GM12878 (cell line): ENCODE measurements around the gene LRRC47. TPM values are rescaled to one million over a fixed set of nuclear protein-coding genes. Genes with fewer than 3 reads are reported as not detected.

Experiments
- BCL11A ChIP-seq: IDR thresholded peaks from 2 replicates; pipeline ENCODE4 v1.6.1; 2011; ENCODE audit warnings: low read depth, low read length
- CHD2 ChIP-seq: IDR thresholded peaks from 2 replicates; pipeline ENCODE4 v1.6.1; 2011; ENCODE audit warnings: low read depth, low read length, improper control_type of control experiment, borderline replicate concordance
- GATAD2B ChIP-seq: fragments of 450-650 bp; conservative IDR thresholded peaks from 2 replicates; pipeline ENCODE4 v1.6.1; 2017; ENCODE audit warnings: low read depth, mild to moderate bottlenecking, moderate library complexity
- IKZF2 ChIP-seq, 2 experiments: fragments of 450-650 bp; IDR thresholded peaks; 2 replicates each; pipeline ENCODE4 v1.6.1; 2017; ENCODE audit warnings: mild to moderate bottlenecking in 2 of 2, moderate library complexity in 2 of 2
- JUND ChIP-seq: IDR thresholded peaks from 2 replicates; pipeline ENCODE4 v1.6.1; 2012; ENCODE audit warnings: low read depth, mild to moderate bottlenecking, low read length, improper control_type of control experiment, moderate library complexity
- MEF2A ChIP-seq: IDR thresholded peaks from 2 replicates; pipeline ENCODE4 v1.6.1; 2011; ENCODE audit warnings: low read depth, mild to moderate bottlenecking, low read length, moderate library complexity; ENCODE audit not compliant: insufficient read depth
- MLLT1 ChIP-seq: fragments of 450-650 bp; IDR thresholded peaks from 2 replicates; pipeline ENCODE4 v1.6.1; 2016; ENCODE audit warnings: mild to moderate bottlenecking
- NBN ChIP-seq: fragments of 450-650 bp; IDR thresholded peaks from 2 replicates; pipeline ENCODE4 v1.6.1; 2016
- RELB ChIP-seq: fragments of 450-650 bp; IDR thresholded peaks from 2 replicates; pipeline ENCODE4 v1.6.1; 2017; ENCODE audit warnings: low read depth, mild to moderate bottlenecking, moderate library complexity
- SMAD1 ChIP-seq: fragments of 450-650 bp; IDR thresholded peaks from 2 replicates; pipeline ENCODE4 v1.6.1; 2018; ENCODE audit warnings: mild to moderate bottlenecking, low read depth; ENCODE audit not compliant: partially characterized antibody
- TBL1XR1 ChIP-seq: IDR thresholded peaks from 2 replicates; pipeline ENCODE4 v1.6.1; 2012; ENCODE audit warnings: low read depth, low read length, improper control_type of control experiment
- ZBTB40 ChIP-seq: fragments of 450-650 bp; IDR thresholded peaks from 2 replicates; pipeline ENCODE4 v1.6.1; 2016; ENCODE audit warnings: mild to moderate bottlenecking, moderate library complexity, borderline replicate concordance
- ZNF207 ChIP-seq: fragments of 450-650 bp; IDR thresholded peaks from 2 replicates; pipeline ENCODE4 v1.6.1; 2014; ENCODE audit warnings: antibody characterized with exemption, mild to moderate bottlenecking, borderline replicate concordance
- polyA plus RNA-seq, 11 experiments: library from polyadenylated mRNA; depleted of rRNA in 4 of 11; unstranded in 6 of 11; stranded (reverse) in 5 of 11; fragments of >200 nt; fragmentation: Nextera tagmentation in 4 of 11; fragmentation: Illumina TruSeq in 1 of 11; extraction: Ambion mirVana in 4 of 11; extraction: Trizol in 1 of 11; gene quantifications; 1 replicate in 1 of 11; 2 replicates in 10 of 11; pipeline versions ENCODE4 v1.2.1 to v1.2.3, GENCODE V29; 2011 to 2016; ENCODE audit warnings: inconsistent platforms in 2 of 11, missing spikeins in 2 of 11, low read depth in 1 of 11
- total RNA-seq, 4 experiments: library from RNA; depleted of rRNA in 3 of 4; stranded (reverse); fragments of >200 nt in 3 of 4; fragmentation: Illumina TruSeq in 1 of 4; extraction: Trizol in 1 of 4; gene quantifications; 2 replicates each; pipeline versions ENCODE4 v1.2.1 to v1.2.3, GENCODE V29; 2013 to 2021
- TF ChIP-seq, protein P1 (sequence below): fragments of 450-650 bp; IDR thresholded peaks from 2 replicates; pipeline ENCODE4 v1.6.1; 2018; ENCODE audit warnings: borderline replicate concordance, mild to moderate bottlenecking; ENCODE audit not compliant: partially characterized antibody

The LRRC47 gene
- total and polyA plus RNA-seq, 10 of the 15 experiments (the other 5 are each of a cell fraction or from before 2014, with no cell fraction given) = 2.5 to 34.6 (median 18.2) TPM

DNA sequence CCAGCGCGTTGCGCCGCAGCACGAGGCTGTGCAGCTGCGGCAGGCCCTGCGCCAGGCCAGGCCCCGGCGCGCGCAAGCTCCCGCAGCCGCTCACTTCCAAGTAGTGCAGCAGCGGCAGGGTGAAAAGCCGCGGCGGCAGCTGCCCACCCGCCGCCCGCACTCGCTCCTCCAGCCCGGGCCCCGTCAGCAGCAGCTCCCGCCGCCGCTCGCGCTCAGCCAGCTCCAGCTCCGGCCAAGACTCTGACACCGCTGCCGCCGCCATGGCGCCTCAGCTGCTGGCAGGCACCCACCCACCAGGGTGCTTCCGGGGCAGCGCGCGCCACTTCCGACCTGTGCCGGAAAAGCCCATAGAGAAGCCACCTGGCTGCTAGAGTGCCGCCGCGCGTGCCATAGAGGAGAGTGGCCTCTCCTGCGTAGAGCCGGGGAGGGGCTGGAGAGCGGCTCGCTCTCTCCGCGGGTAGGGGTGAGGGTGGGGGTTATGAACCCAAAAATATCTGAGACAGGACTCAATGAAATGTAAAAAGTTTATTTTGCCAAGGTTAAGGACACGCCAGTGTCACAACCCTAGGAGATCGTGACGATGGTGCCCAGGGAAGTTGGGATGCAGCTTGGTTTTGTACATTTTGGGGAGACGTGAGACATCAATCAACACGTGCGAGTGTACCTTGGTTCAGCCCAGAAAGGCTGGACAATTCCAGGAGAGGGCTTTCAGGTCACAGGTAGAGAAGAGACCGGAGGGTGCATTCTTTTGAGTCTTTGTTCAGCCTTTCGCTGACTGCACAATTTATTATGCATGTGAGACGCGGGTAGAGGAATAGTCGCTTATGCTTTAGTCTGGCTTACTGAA is at the start of gene LRRC47 (continued):
- TF ChIP-seq RELB (peak; percentile 46; the same call in 1 of the 2 replicates), GATAD2B (peak; percentile 92), JUND (0 out of 2 replicates have a peak, but pooled peaks have one; percentile 34), ZNF207 (peak; percentile 90; the same call in 1 of the 2 replicates), BCL11A (0 out of 2 replicates have a peak, but pooled peaks have one; percentile 5), CHD2 (peak; percentile 62), MLLT1 (peak; percentile 89), SMAD1 (no peak), IKZF2 (IDR thresholded peaks at IDR 0.05) (peak in 1 of 2 experiments; percentile 15; a peak in 1 of 4 replicates), MEF2A (0 out of 2 replicates have a peak, but pooled peaks have one; percentile 16), ZBTB40 (peak; percentile 96), NBN (peak; percentile 70), TBL1XR1 (peak; percentile 88)
- TF ChIP-seq, protein P1, sequence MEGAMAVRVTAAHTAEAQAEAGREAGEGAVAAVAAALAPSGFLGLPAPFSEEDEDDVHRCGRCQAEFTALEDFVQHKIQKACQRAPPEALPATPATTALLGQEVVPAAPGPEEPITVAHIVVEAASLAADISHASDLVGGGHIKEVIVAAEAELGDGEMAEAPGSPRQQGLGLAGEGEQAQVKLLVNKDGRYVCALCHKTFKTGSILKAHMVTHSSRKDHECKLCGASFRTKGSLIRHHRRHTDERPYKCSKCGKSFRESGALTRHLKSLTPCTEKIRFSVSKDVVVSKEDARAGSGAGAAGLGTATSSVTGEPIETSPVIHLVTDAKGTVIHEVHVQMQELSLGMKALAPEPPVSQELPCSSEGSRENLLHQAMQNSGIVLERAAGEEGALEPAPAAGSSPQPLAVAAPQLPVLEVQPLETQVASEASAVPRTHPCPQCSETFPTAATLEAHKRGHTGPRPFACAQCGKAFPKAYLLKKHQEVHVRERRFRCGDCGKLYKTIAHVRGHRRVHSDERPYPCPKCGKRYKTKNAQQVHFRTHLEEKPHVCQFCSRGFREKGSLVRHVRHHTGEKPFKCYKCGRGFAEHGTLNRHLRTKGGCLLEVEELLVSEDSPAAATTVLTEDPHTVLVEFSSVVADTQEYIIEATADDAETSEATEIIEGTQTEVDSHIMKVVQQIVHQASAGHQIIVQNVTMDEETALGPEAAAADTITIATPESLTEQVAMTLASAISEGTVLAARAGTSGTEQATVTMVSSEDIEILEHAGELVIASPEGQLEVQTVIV = peak; percentile 47
